Hematopoietic multipotent progenitor cell (in vitro differentiated cells): ENCODE results near the gene CCL18. TPM values are rescaled to one million over a fixed set of nuclear protein-coding genes. Genes with fewer than 3 reads are reported as not detected.
"Not testable (repeated sequence)": the region's sequence is repeated elsewhere in the genome, so short reads cannot be mapped to it uniquely, and the experiment has no call there.

Experiments
- DNase-seq, 3 donors: peaks; one replicate each; pipeline ENCODE4 v3.0.0-alpha.2; 2011 to 2015; ENCODE audit warnings: low read depth in 2 of 3, low spot score in 2 of 3
- total RNA-seq: library from RNA; depleted of rRNA; stranded (reverse); fragments of >200 nt; gene quantifications from one replicate; pipeline ENCODE4 v1.2.3, GENCODE V29; 2012

The CCL18 gene
- total RNA-seq, 1 donor = not detected

DNA sequence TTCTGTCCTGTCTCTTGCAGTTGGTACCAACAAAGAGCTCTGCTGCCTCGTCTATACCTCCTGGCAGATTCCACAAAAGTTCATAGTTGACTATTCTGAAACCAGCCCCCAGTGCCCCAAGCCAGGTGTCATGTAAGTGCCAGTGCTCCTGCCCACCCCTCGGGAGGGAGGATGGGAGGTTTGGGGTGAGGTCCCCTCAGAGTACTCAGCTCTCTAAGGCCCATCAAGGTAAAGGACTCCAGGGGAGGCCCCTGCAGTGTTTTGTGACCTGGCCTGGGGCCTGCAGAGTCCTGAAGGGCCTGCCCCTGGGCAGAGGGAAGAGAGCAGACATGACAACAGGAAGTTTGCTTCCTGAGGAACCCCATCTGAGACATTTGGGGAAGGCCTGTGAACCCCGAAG lies 6.4 kb downstream of the CCL18 start:
- DNase-seq = no peak

DNA sequence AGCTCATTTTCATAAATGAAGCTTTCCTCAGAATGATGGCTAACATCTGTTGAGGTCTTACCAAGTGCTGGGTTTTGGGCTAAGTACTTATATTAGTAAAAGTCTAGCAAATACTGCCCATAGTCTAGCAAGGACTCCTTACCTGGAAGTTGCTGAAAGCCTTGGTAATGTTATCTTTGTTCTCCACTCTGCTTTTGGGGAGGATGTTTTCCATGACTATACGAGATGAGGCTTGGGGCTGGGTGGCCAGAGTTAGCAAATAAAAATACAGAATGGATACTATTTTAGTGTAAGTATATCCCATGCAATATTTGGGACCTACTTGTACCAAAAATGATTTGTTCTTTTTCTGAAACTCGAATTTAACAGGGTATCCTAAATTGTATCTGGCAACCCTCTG lies 7.7 kb downstream of the CCL18 start:
- DNase-seq = no peak

GRCh38 chr17:36072431-36073121 lies 8.5 kb downstream of the CCL18 start:
- DNase-seq = peak; percentile 5 to 79 (median 60)

DNA sequence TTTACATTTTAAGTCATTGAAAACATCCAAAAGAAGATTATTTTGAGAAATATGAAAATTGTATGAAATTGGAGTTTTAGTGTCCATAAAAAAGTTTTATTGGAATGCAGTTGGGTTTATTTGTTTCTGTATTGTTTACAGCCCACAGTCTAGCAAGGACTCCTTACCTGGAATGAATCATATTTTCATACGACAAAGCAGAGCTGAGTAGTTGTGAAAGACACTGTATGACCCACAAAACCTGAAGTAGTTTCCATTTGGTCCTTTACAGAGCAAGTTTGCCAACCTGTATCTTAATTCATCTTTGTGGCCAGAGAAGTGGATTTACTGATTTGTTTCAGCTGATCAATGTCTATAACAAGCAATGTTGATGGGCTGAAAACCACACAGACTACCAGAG lies 10.3 kb downstream of the CCL18 start:
- no peak for DNase-seq

DNA sequence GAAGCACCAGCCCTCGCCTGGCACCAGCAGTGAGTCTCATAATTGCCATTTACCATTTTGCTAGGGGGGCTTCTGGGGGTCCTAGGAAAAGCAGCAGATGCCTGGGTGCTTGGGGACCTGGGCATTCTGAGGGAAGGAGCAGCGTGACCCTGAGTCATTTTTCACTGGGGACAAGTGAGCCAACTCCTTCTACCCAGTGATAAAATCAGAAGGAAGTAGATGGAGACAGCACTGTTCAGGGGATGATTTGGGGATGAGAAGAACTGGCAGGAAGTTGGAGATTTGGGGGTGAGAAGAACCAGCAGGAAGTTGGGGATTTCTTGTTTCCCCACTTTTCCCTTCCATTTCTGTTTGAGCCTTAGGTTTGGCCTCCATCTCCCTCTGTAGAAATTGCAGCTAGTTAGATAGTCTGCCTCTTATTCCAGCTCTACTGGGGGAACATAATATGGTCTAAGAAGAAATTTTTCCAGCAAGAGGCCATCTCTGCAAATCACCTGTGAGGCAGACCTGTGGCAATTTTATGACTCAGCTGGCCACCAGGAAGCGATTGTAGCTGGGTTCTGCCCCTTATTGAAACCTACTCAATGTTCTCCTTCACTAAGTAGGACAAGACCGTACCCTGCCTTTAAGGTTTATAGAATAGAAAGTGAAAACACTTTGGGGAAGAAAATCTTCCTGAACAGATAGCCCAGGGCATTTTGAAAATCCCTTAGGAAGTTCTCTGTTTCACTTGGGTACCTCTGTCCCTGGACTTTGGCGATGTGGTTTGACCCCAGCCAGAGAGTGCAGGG lies 17.8 kb downstream of the CCL18 start:
- DNase-seq = not testable (repeated sequence)

GRCh38 chr17:36082482-36083120 lies 18.5 kb downstream of the CCL18 start:
- DNase-seq = peak in 2 of 3 donors; percentile 66 to 88

- not testable (repeated sequence) for DNase-seq
These were observed 19.6 kb downstream of the CCL18 start for GRCh38 chr17:36083691-36084090.

GRCh38 chr17:36085765-36086164 lies 21.7 kb downstream of the CCL18 start:
- DNase-seq = peak in 1 of 3 donors; percentile 44

DNA sequence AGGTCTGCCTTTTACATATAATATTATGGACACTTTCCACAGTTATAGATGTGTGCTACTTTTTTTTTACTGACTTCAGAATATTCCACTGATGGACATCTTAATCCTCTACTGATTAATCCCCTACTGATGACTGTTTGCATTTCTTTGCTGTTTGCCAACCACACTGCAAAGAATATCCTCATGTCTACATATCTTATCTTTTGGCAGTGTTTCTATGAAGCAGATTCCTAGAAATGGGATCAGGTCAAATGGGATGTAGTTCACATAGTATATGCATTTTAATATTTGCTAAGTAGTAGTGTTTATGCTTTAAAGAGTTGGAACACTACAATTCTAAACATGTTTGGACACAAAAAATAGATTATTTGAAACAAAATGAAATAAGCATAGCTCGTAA lies 22.7 kb downstream of the CCL18 start:
- no peak for DNase-seq

DNA sequence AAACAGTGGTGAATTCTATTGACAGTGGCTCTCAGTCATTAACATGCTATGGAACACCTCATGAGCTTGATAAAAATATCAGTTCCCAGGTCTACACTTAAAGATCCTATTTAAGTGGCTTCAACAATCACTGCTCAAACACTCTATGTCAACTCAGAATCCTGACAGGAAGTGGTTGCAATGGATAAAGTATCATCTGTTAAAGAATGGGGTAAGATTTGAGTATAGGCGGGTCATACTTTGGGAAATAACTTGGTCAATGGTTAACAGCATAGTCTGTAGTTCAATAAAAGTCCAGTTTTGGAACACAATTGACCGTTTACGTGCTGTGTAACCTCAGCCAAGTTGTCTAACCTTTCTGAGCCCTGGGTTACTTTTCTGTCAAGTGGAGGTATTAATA lies 23.4 kb downstream of the CCL18 start:
- not testable (repeated sequence) for DNase-seq

GRCh38 chr17:36087897-36088572 lies 24.0 kb downstream of the CCL18 start:
- DNase-seq = not testable (repeated sequence)

DNA sequence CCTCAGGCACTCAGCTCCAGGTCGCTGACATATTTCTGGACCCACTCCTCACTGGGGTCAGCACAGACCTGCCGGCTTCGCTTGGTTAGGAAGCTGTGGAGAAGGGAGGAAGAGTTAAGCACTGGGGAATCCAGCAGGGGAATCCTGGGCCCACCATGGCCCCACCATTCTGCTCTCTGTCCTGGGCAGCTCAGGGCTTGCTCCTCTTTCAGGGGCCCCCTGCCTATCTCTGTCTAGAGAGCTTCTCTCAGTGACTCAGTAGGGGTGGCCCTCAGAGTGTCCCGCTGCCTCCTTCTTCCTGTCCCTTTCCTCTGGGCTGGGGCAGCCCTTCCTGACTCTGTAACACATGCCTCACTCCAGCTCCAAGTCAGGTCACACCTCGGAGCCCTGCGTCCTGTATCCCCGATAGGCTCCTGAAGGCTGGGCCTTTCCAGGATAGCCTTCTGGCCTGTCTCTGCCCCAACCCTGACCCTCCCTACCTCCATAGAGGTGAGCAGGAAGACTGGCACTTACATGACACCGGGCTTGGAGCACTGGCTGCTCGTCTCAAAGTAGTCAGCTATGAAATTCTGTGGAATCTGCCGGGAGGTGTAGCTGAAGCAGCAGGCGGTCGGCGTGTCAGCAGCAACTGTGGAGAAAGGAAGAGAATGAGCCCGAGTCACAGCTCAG lies 24.7 kb downstream of the CCL18 start:
- no peak for DNase-seq

DNA sequence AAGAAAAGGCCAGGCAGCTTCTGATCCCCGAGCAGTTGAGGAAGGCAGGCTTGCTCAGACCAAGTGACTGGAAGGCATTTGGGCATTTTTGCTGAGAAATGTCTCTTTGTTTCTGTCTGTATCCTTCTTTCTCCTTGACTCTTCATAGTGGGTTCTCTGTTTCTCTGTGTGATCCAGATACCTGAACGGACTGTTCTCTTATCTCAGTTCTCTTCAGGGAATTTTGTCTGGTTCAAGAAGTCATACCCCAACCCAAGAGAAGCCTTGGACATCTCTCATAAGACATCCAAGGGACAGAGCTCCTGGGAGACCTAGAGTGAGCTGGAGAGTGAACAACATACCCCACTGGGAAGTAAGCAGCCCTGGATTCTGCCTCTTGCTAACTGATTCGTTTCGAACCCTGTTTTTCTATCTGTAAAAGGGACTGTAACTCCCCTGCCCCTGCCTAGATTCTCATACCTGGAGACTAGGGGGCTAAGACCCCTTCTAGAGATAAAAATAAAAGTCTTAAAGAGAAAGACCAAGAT lies 25.3 kb downstream of the CCL18 start:
- DNase-seq = no peak

DNA sequence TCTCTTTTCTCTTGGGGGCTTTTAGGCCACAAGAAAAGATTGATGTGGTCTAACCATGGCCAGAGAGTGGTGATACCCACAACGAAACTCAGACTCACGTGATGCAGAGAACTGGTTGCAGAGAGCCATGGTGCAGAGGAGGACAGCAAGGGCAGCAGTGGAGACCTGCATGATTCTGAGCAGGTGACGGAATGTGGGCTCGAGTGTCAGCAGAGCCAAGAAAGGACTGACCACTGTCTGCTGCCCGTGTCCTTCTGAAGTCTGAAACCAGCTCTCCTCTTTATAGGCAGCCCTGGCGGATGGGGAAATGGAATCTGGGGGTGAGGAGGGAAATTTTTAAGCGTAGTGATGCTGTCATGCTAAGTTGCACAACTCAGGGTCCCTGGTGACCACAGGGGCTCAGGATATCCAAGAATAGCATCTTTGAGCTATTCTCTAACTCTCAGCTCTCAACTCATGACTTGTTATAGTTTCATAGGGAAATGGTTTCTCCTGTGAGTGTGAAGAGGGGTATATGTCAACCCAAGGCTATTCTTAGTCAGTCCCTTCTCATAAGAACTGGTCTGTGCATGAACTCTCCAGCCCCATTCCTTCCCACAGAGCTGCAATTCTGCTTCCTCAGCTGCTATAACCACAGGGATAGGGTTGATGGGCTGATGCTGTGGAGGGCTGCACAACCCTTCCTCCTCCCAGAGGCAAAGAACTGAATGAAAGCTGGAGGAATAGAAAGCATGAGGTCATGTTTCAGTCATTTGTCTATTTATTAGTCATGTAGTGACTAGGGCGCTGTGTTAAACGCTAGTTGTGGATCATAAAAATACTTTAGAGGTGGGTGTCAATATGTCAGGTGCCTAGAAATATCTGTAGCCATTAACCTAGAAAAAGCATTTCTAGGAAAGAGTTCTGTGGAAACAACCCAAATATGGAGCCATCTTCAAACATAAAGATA lies 26.1 kb downstream of the CCL18 start, which contains the start of gene CCL3:
Gene CCL3 (minus strand): TSS at position 256 of the 949 bp plus-strand sequence. CDS start 85 bp downstream, at position 171.
- peak in 2 of 3 donors; percentile 25 to 45 for DNase-seq

DNA sequence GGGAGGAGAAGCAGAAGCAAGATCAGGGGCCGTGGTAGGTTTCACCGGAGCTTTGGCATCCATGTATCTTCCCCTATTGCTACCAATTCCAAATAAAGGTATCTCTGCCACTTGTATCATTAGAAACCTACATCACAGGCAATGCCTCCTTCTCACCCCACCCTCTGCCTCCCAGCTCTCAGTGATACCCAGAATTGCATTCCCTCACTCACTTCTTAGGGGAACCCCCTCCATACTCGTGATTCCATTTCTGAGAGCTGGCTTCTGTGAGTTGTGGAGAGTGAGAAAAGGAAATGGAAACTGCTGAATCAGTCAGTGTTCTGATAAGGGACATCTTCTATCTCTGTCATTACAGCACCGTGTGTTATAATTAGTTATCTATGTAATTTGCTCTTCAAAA lies 28.2 kb downstream of the CCL18 start:
- DNase-seq = no peak

- not testable (repeated sequence) for DNase-seq
These were observed 28.6 kb downstream of the CCL18 start for GRCh38 chr17:36092715-36093114.

GRCh38 chr17:36094232-36094631 lies 30.2 kb downstream of the CCL18 start:
- no peak for DNase-seq

DNA sequence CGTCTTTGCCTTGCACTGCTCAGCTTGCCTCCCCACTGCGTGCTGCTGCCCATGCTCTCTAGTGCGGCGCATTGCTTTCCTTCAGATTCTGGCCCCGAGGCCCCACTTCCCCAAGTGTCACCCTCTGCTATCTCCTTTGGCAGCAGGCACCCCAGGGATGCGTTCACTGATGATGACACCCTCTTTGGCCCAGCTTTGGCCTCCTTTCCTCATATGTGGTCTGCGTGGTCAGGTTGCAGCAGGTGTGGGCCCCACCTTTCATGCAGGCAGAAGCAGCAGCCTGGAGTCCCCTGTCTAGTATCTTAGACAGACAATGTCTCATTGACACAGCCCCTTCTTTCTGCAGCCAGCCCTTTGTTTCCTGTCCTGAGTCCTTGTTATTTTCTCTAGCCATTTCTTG lies 30.7 kb downstream of the CCL18 start:
- DNase-seq = no peak

DNA sequence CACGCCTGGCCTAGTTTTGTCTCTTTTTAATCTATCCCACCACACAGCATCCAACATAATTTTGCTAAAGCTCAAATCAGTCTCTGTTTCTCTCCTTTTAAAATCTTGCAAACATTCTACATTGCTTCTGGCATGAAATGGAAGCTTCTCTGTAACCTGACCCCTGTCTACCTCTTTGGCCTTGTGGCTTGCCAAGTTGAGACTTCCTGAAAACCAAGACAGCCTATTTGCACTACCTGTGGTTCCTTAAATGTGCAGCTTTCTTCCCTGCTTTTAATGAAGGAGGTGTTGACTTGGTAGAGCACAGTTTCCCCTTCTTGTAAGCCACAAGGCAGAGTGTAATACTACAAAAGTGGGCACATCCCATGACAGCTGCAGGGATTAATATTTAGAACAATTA lies 31.9 kb downstream of the CCL18 start:
- DNase-seq = no peak
